Measurements from ENCODE around the gene MYL5. TPM values are rescaled to one million over a fixed set of nuclear protein-coding genes. Genes with fewer than 3 reads are reported as not detected.
"Not testable (repeated sequence)": the region's sequence is repeated elsewhere in the genome, so short reads cannot be mapped to it uniquely, and the experiment has no call there.

The MYL5 gene
- total RNA-seq, 2 experiments from 2014 or later: 14.7 to 17.8 TPM

GRCh38 chr4:704971-705277, 30.6 kb downstream of the MYL5 start:
- Mint-ChIP-seq H3K27me3 (no peaks in the 10 kb centered on the region), H3K4me1 (ENCODE audit: low read depth) (peaks cover 18% of the 10 kb centered on the region), H3K36me3 (ENCODE audit: low read depth) (peaks cover 3% of the 10 kb centered on the region), H3K9me3 (no peaks in the 10 kb centered on the region), H3K27ac (no peak overlapping the region), H3K4me3 (peak overlapping the region; percentile 68)
- TF ChIP-seq CTCF (IDR thresholded peaks at IDR 0.05): no peak
- ATAC-seq: no peak
- ChIA-PET POLR2A (no interaction called here), CTCF (no interaction called here)
- DNase-seq: no peak
- intact Hi-C loops (cut with micrococcal nuclease): no loop called here

GRCh38 chr4:705278-706082, 31.1 kb downstream of the MYL5 start, which contains the start of gene PCGF3:
Gene PCGF3 (plus strand): TSS chr4:705832. CDS start chr4:733681, 27,849 bp downstream.
- ATAC-seq (peak; percentile 99), DNase-seq (peak; percentile 98)
- CTCF ChIA-PET: no interaction called here
- no peak for TF ChIP-seq CTCF (IDR thresholded peaks at IDR 0.05)
- Mint-ChIP-seq H3K9me3 (no peaks in the 10 kb centered on the region), H3K27me3 (no peaks in the 10 kb centered on the region), H3K4me1 (ENCODE audit: low read depth) (peaks cover 20% of the 10 kb centered on the region), H3K36me3 (ENCODE audit: low read depth) (peaks cover 3% of the 10 kb centered on the region), H3K27ac (no peak within 1 kb of the TSS), H3K4me3 (peak within 1 kb of the TSS; percentile 68)
- POLR2A ChIA-PET: no interaction called here
- intact Hi-C loops (cut with micrococcal nuclease): no loop called here

GRCh38 chr4:706083-706633, 31.8 kb downstream of the MYL5 start:
- peak overlapping the region; percentile 68 for H3K4me3 Mint-ChIP-seq
- H3K27me3 Mint-ChIP-seq, POLR2A ChIA-PET: not testable (repeated sequence)

GRCh38 chr4:706834-707598, 32.7 kb downstream of the MYL5 start:
- intact Hi-C loops (cut with micrococcal nuclease): no loop called here
- H3K27me3 Mint-ChIP-seq: no peaks in the 10 kb centered on the region
- ATAC-seq (no peak), DNase-seq (no peak)
- no peak overlapping the region for H3K27ac Mint-ChIP-seq
- peaks cover 22% of the 10 kb centered on the region for H3K4me1 Mint-ChIP-seq (ENCODE audit: low read depth)
- no peaks in the 10 kb centered on the region for H3K9me3 Mint-ChIP-seq
- peaks cover 3% of the 10 kb centered on the region for H3K36me3 Mint-ChIP-seq (ENCODE audit: low read depth)
- H3K4me3 Mint-ChIP-seq: no peak overlapping the region
- CTCF ChIA-PET: no interaction called here
- no peak for TF ChIP-seq CTCF (IDR thresholded peaks at IDR 0.05)
- POLR2A ChIA-PET: no interaction called here

More at GRCh38 chr4:706083-706633, 31.8 kb downstream of the MYL5 start:
- DNase-seq; CTCF ChIA-PET; H3K27ac Mint-ChIP-seq; H3K9me3 Mint-ChIP-seq; H3K36me3 Mint-ChIP-seq (ENCODE audit: low read depth); intact Hi-C loops (cut with micrococcal nuclease); ATAC-seq: not testable (repeated sequence)
- H3K4me1 Mint-ChIP-seq (ENCODE audit: low read depth): peaks cover 22% of the 10 kb centered on the region

- intact Hi-C loops (cut with micrococcal nuclease): no loop called here
- ATAC-seq: no peak
- Mint-ChIP-seq H3K36me3 (ENCODE audit: low read depth) (peaks cover 3% of the 10 kb centered on the region), H3K4me3 (no peak overlapping the region), H3K9me3 (no peaks in the 10 kb centered on the region), H3K27me3 (no peaks in the 10 kb centered on the region), H3K4me1 (ENCODE audit: low read depth) (peaks cover 22% of the 10 kb centered on the region), H3K27ac (no peak overlapping the region)
- ChIA-PET POLR2A (no interaction called here), CTCF (no interaction called here)
- no peak for DNase-seq
- TF ChIP-seq CTCF (IDR thresholded peaks at IDR 0.05): no peak
Measured at GRCh38 chr4:707929-708630, 33.7 kb downstream of the MYL5 start.

Data from activated CD8-positive, alpha-beta T cell treated with anti-CD3 and anti-CD28 coated beads for 36 hours (primary cell).